Activated CD4-positive, alpha-beta T cell treated with anti-CD3 and anti-CD28 coated beads, Interleukin-2, amount 10 ng/mL, durations not matched to agents 7 days and 5 days (primary cell): ENCODE data around the gene UNKL. TPM values are rescaled to one million over a fixed set of nuclear protein-coding genes. Genes with fewer than 3 reads are reported as not detected.

ENCODE experiments used
- CTCF ChIA-PET: fragments of 350-600 bp; sonication (Branson Sonifier 250); formaldehyde crosslinking; loops from one replicate; lab custom pipeline; 2021; ENCODE audit warnings: antibody characterized with exemption; lab: Charles Lee
- POLR2A ChIA-PET: fragments of 350-600 bp; sonication (Branson Sonifier 250); formaldehyde crosslinking; loops from one replicate; lab custom pipeline; 2021; ENCODE audit warnings: antibody characterized with exemption; lab: Charles Lee
- DNase-seq: peaks from one replicate; pipeline ENCODE4 v3.0.0-alpha.2; 2020
- H3K27ac Mint-ChIP-seq: one replicate; pipeline ENCODE4 v1.8.0; 2021; ENCODE audit warnings: mild to moderate bottlenecking, moderate library complexity, mixed read lengths
- H3K27me3 Mint-ChIP-seq: one replicate; pipeline ENCODE4 v1.8.0; 2021; ENCODE audit warnings: mixed read lengths
- H3K36me3 Mint-ChIP-seq: one replicate; pipeline ENCODE4 v1.8.0; 2021; ENCODE audit warnings: low read depth, mixed read lengths
- H3K4me1 Mint-ChIP-seq: one replicate; pipeline ENCODE4 v1.8.0; 2021; ENCODE audit warnings: mixed read lengths
- H3K4me3 Mint-ChIP-seq: one replicate; pipeline ENCODE4 v1.8.0; 2021; ENCODE audit warnings: mild to moderate bottlenecking, moderate library complexity, mixed read lengths
- H3K9me3 Mint-ChIP-seq: one replicate; pipeline ENCODE4 v1.8.0; 2021; ENCODE audit warnings: mixed read lengths
- total RNA-seq, 2 experiments: library from RNA; stranded (reverse); gene quantifications; one replicate each; pipeline ENCODE4 v1.2.3, GENCODE V29; 2021

The UNKL gene
- total RNA-seq, 2 experiments from 2014 or later, result 31.8 to 37.9 TPM

- peaks cover 22% of the 10 kb centered on the region for H3K27me3 Mint-ChIP-seq
- CTCF ChIA-PET, result no interaction called here
- POLR2A ChIA-PET, result no interaction called here
- H3K4me1 Mint-ChIP-seq, result peaks cover 17% of the 10 kb centered on the region
- no peak for DNase-seq
- H3K36me3 Mint-ChIP-seq, result no peaks in the 10 kb centered on the region
- H3K4me3 Mint-ChIP-seq, result no peak overlapping the region
- no peak overlapping the region for H3K27ac Mint-ChIP-seq
- no peaks in the 10 kb centered on the region for H3K9me3 Mint-ChIP-seq
Measured at GRCh38 chr16:1338855-1339675, 75.4 kb downstream of the UNKL start.

- no peak overlapping the region for H3K4me3 Mint-ChIP-seq
- CTCF ChIA-PET, result interaction anchor here (1.2 kb wide), 1 partner anchor 12 kb away, joined by 3 read pairs; no protein-coding TSS in a partner anchor
Measured at GRCh38 chr16:1338119-1338730, 76.3 kb downstream of the UNKL start.

GRCh38 chr16:1337486-1337885 lies 77.0 kb downstream of the UNKL start:
- Mint-ChIP-seq H3K9me3 (no peaks in the 10 kb centered on the region), H3K36me3 (no peaks in the 10 kb centered on the region), H3K4me1 (peaks cover 9% of the 10 kb centered on the region), H3K27me3 (peaks cover 25% of the 10 kb centered on the region), H3K27ac (no peak overlapping the region), H3K4me3 (no peak overlapping the region)
- no peak for DNase-seq
- POLR2A ChIA-PET, result no interaction called here
- CTCF ChIA-PET, result interaction anchor here (1.2 kb wide), 1 partner anchor 13 kb away, joined by 3 read pairs; no protein-coding TSS in a partner anchor

More at GRCh38 chr16:1338119-1338730, 76.3 kb downstream of the UNKL start:
- no peaks in the 10 kb centered on the region for H3K36me3 Mint-ChIP-seq
- H3K9me3 Mint-ChIP-seq, result no peaks in the 10 kb centered on the region
- POLR2A ChIA-PET, result no interaction called here
- no peak overlapping the region for H3K27ac Mint-ChIP-seq
- peaks cover 22% of the 10 kb centered on the region for H3K27me3 Mint-ChIP-seq
- peaks cover 14% of the 10 kb centered on the region for H3K4me1 Mint-ChIP-seq
- no peak for DNase-seq

- no peak for DNase-seq
- no peaks in the 10 kb centered on the region for H3K9me3 Mint-ChIP-seq
- no peaks in the 10 kb centered on the region for H3K36me3 Mint-ChIP-seq
- ChIA-PET CTCF (no interaction called here), POLR2A (no interaction called here)
- peaks cover 12% of the 10 kb centered on the region for H3K4me1 Mint-ChIP-seq
- H3K4me3 Mint-ChIP-seq, result no peak overlapping the region
- H3K27ac Mint-ChIP-seq, result no peak overlapping the region
- peaks cover 34% of the 10 kb centered on the region for H3K27me3 Mint-ChIP-seq
Measured at GRCh38 chr16:1336619-1337018, 77.9 kb downstream of the UNKL start.

- Mint-ChIP-seq H3K27ac (no peak overlapping the region), H3K9me3 (no peaks in the 10 kb centered on the region), H3K4me3 (no peak overlapping the region), H3K36me3 (no peaks in the 10 kb centered on the region), H3K27me3 (peaks cover 36% of the 10 kb centered on the region), H3K4me1 (peaks cover 17% of the 10 kb centered on the region)
- DNase-seq, result no peak
- POLR2A ChIA-PET, result no interaction called here
- CTCF ChIA-PET, result interaction anchor here (0.9 kb wide), 1 partner anchor 15 kb away, joined by 3 read pairs; the partner anchor contains the start of genes GNPTG and TSR3
Measured at GRCh38 chr16:1335996-1336395, 78.5 kb downstream of the UNKL start.

- H3K4me1 Mint-ChIP-seq, result peaks cover 17% of the 10 kb centered on the region
- H3K27ac Mint-ChIP-seq, result no peak overlapping the region
- H3K36me3 Mint-ChIP-seq, result no peaks in the 10 kb centered on the region
- H3K9me3 Mint-ChIP-seq, result no peaks in the 10 kb centered on the region
- CTCF ChIA-PET, result interaction anchor here (0.6 to 1.2 kb wide), 3 partner anchors 16 to 38 kb away, joined by 3 read pairs; partner anchors contain the start of genes GNPTG and TSR3
- peaks cover 36% of the 10 kb centered on the region for H3K27me3 Mint-ChIP-seq
- POLR2A ChIA-PET, result no interaction called here
- DNase-seq, result no peak
- H3K4me3 Mint-ChIP-seq, result no peak overlapping the region
Measured at GRCh38 chr16:1335211-1335971, 79.1 kb downstream of the UNKL start.

GRCh38 chr16:1334739-1335138 lies 79.8 kb downstream of the UNKL start:
- POLR2A ChIA-PET, result no interaction called here
- H3K4me3 Mint-ChIP-seq, result no peak overlapping the region
- H3K4me1 Mint-ChIP-seq, result peaks cover 17% of the 10 kb centered on the region
- CTCF ChIA-PET, result interaction anchor here (1.2 kb wide), 1 partner anchor 24 kb away, joined by 3 read pairs; no protein-coding TSS in a partner anchor
- DNase-seq, result no peak
- no peaks in the 10 kb centered on the region for H3K9me3 Mint-ChIP-seq
- H3K27me3 Mint-ChIP-seq, result peaks cover 36% of the 10 kb centered on the region
- H3K36me3 Mint-ChIP-seq, result no peaks in the 10 kb centered on the region
- no peak overlapping the region for H3K27ac Mint-ChIP-seq

GRCh38 chr16:1333854-1334700 lies 80.4 kb downstream of the UNKL start:
- CTCF ChIA-PET, result no interaction called here
- POLR2A ChIA-PET, result interaction anchor here (0.6 kb wide), 1 partner anchor 1348 kb away, joined by 6 read pairs; the partner anchor contains the start of gene KCTD5

GRCh38 chr16:1333149-1333812 lies 81.2 kb downstream of the UNKL start, which contains the start of gene BAIAP3:
TSS of gene BAIAP3 (plus strand) at chr16:1333645. CDS start at chr16:1338550, 4,905 bp downstream.
- Mint-ChIP-seq H3K36me3 (no peaks in the 10 kb centered on the region), H3K27ac (peak within 1 kb of the TSS; percentile 60), H3K9me3 (no peaks in the 10 kb centered on the region), H3K4me1 (peaks cover 17% of the 10 kb centered on the region), H3K4me3 (peak within 1 kb of the TSS; percentile 25), H3K27me3 (peaks cover 36% of the 10 kb centered on the region)
- peak; percentile 63 for DNase-seq
- ChIA-PET CTCF (no interaction called here), POLR2A (interaction anchor here (0.5 to 0.6 kb wide), 2 partner anchors 17 to 1349 kb away, joined by 3 to 6 read pairs; partner anchors contain the start of gene KCTD5)

More at GRCh38 chr16:1333854-1334700, 80.4 kb downstream of the UNKL start:
- no peak overlapping the region for H3K27ac Mint-ChIP-seq
- peaks cover 17% of the 10 kb centered on the region for H3K4me1 Mint-ChIP-seq
- no peaks in the 10 kb centered on the region for H3K9me3 Mint-ChIP-seq
- no peaks in the 10 kb centered on the region for H3K36me3 Mint-ChIP-seq
- H3K4me3 Mint-ChIP-seq, result no peak overlapping the region
- peaks cover 36% of the 10 kb centered on the region for H3K27me3 Mint-ChIP-seq
- no peak for DNase-seq

GRCh38 chr16:1332618-1333148 lies 81.8 kb downstream of the UNKL start:
- peaks cover 17% of the 10 kb centered on the region for H3K4me1 Mint-ChIP-seq
- H3K27ac Mint-ChIP-seq, result peak overlapping the region; percentile 60
- H3K27me3 Mint-ChIP-seq, result peaks cover 36% of the 10 kb centered on the region
- H3K9me3 Mint-ChIP-seq, result no peaks in the 10 kb centered on the region
- H3K4me3 Mint-ChIP-seq, result peak overlapping the region; percentile 25
- H3K36me3 Mint-ChIP-seq, result no peaks in the 10 kb centered on the region
- ChIA-PET CTCF (no interaction called here), POLR2A (interaction anchor here (0.5 to 0.6 kb wide), 2 partner anchors 9 to 16 kb away, joined by 3 read pairs; no protein-coding TSS in a partner anchor)
- no peak for DNase-seq
